Bronchial epithelial cell (primary cell): Measurements from ENCODE around the gene STX18. TPM values are rescaled to one million over a fixed set of nuclear protein-coding genes. Genes with fewer than 3 reads are reported as not detected.
A peak's percentile ranks its signal among the peaks of the same experiment; 100 is the strongest.

Experiments
- DNase-seq: peaks from one replicate; pipeline ENCODE4 v3.0.0-alpha.2; 2010; ENCODE audit warnings: low read depth
- FAIRE-seq: peaks from 2 replicates; lab custom pipeline; 2011; peaks lifted over from hg19 to GRCh38; lab: Jason Lieb, UNC
- H3K27me3 ChIP-seq: 2 replicates; pipeline ENCODE4 v1.5.1; 2011; ENCODE audit warnings: low read length; ENCODE audit not compliant: control insufficient read depth, insufficient read depth
- H3K36me3 ChIP-seq: 2 replicates; pipeline ENCODE4 v1.5.1; 2011; ENCODE audit warnings: low read length; ENCODE audit not compliant: control insufficient read depth, insufficient read depth
- H3K4me3 ChIP-seq: 2 replicates; pipeline ENCODE4 v1.5.1; 2011; ENCODE audit warnings: mild to moderate bottlenecking, low read depth, low read length, control low read depth
- CTCF ChIP-seq: IDR thresholded peaks from 2 replicates; pipeline ENCODE4 v1.5.1; 2011; ENCODE audit warnings: mild to moderate bottlenecking, moderate library complexity, low read length, control low read depth, inconsistent platforms; ENCODE audit not compliant: insufficient read depth, severe bottlenecking
- total RNA-seq: library from RNA; depleted of rRNA; stranded (reverse); fragments of >200 nt; gene quantifications from 2 replicates; pipeline ENCODE4 v1.2.1, GENCODE V29; 2014

Gene STX18
- total RNA-seq, 1 donor from 2014 or later = 21.6 TPM

GRCh38 chr4:4407299-4408131 lies 134.3 kb downstream of the STX18 start:
- no peak overlapping the region for H3K4me3 ChIP-seq
- no peak for TF ChIP-seq CTCF
- FAIRE-seq (no peak), DNase-seq (no peak)
- no peaks in the 10 kb centered on the region for H3K27me3 ChIP-seq
- H3K36me3 ChIP-seq = peaks cover 6% of the 10 kb centered on the region

- no peak overlapping the region for H3K4me3 ChIP-seq
- DNase-seq (no peak), FAIRE-seq (no peak)
- H3K27me3 ChIP-seq = no peaks in the 10 kb centered on the region
- TF ChIP-seq CTCF = no peak
- H3K36me3 ChIP-seq = peaks cover 6% of the 10 kb centered on the region
Measured at GRCh38 chr4:4406455-4407298, 135.2 kb downstream of the STX18 start.

- H3K4me3 ChIP-seq = no peak overlapping the region
- FAIRE-seq = no peak
- H3K27me3 ChIP-seq = no peaks in the 10 kb centered on the region
- no peak for TF ChIP-seq CTCF
- peaks cover 8% of the 10 kb centered on the region for H3K36me3 ChIP-seq
- no peak for DNase-seq
Measured at GRCh38 chr4:4405358-4405962, 136.4 kb downstream of the STX18 start.

GRCh38 chr4:4402966-4403365 lies 138.9 kb downstream of the STX18 start:
- Histone ChIP-seq H3K27me3 (no peaks in the 10 kb centered on the region), H3K36me3 (peaks cover 2% of the 10 kb centered on the region), H3K4me3 (no peak overlapping the region)
- DNase-seq (peak; percentile 68), FAIRE-seq (peak; percentile 62)
- TF ChIP-seq CTCF = no peak

- no peak for FAIRE-seq
- no peak overlapping the region for H3K4me3 ChIP-seq
- DNase-seq = no peak
- H3K36me3 ChIP-seq = peaks cover 5% of the 10 kb centered on the region
- no peaks in the 10 kb centered on the region for H3K27me3 ChIP-seq
- TF ChIP-seq CTCF = no peak
Measured at GRCh38 chr4:4401036-4401435, 140.8 kb downstream of the STX18 start.
